ENCODE measurements around the gene TSKS.

- TF ChIP-seq TAF1 (IDR thresholded peaks at IDR 0.05; ENCODE audit: borderline replicate concordance, low read depth, low read length): no peak
- no peak for TF ChIP-seq POLR2A (IDR thresholded peaks at IDR 0.05; ENCODE audit: low read depth, low read length)
- no peak for TF ChIP-seq POLR2AphosphoS5 (IDR thresholded peaks at IDR 0.05; ENCODE audit: low read depth, low read length)
Measured at GRCh38 chr19:49811328-49811727, 48.2 kb upstream of the TSKS start.

Measured in GM12892 (cell line).